ENCODE data around the gene CUL2. TPM values are rescaled to one million over a fixed set of nuclear protein-coding genes. Genes with fewer than 3 reads are reported as not detected.

CUL2 gene
- total RNA-seq, 1 experiment from 2014 or later, result 32.4 TPM

DNA sequence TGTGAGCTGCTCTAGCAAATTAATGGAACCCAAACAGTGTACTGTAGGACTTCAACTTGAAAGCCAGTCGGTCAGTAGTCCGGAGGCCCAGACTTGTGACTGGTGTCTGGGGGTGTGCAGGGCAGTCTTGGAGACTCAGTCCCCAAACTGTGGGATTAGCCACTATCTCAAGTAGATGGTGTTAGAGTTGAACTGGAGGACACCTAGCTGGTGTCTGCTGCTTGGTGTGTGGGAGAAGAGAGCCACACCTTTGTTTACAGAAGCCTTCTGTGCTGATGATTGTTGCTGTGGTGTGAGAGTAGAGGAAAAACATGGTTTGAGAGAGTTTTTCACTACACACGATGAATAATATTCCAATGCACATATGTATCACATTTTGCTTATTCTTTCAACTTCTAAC is 47.4 kb downstream of the CUL2 start:
- POLR2A ChIA-PET, result no interaction called here
- BruUV-seq (replicated peaks), result no TSS peak
- Histone ChIP-seq H3K36me3 (ENCODE audit: control insufficient read depth, insufficient read depth, low read length) (peaks cover 4% of the 10 kb centered on the region; the same call in 1 of the 2 replicates), H3K27ac (ENCODE audit: low read length) (no peak overlapping the region), H3K9me3 (ENCODE audit: control insufficient read depth, insufficient read depth, low read depth, low read length) (no peaks in the 10 kb centered on the region), H3K4me3 (ENCODE audit: low read depth in 2 of 2, low read length in 2 of 2) (no peak overlapping the region), H3K27me3 (ENCODE audit: control insufficient read depth, insufficient read depth, low read length) (no peaks in the 10 kb centered on the region), H3K4me1 (ENCODE audit: control insufficient read depth, insufficient read depth, low read length) (no peaks in the 10 kb centered on the region)
- intact Hi-C loops (cut with micrococcal nuclease; ENCODE audit: unreplicated experiment), result no loop called here
- in situ Hi-C loops (cut with HindIII; ENCODE audit: low pct_unique_long_range_greater_than_20kb, low sequenced_read_pairs), result no loop called here
- no peak for DNase-seq (ENCODE audit: low read depth, low spot score)
- ATAC-seq, result no peak
- CTCF ChIA-PET, result no interaction called here
- TF ChIP-seq SIN3A (IDR thresholded peaks at IDR 0.05; ENCODE audit: borderline replicate concordance, insufficient read depth, low read depth, low read length) (no peak), TCF7L2 (IDR thresholded peaks at IDR 0.05; ENCODE audit: low read depth, low read length) (no peak), POLR2AphosphoS5 (IDR thresholded peaks at IDR 0.05; ENCODE audit: low read depth, low read length) (no peak)

DNA sequence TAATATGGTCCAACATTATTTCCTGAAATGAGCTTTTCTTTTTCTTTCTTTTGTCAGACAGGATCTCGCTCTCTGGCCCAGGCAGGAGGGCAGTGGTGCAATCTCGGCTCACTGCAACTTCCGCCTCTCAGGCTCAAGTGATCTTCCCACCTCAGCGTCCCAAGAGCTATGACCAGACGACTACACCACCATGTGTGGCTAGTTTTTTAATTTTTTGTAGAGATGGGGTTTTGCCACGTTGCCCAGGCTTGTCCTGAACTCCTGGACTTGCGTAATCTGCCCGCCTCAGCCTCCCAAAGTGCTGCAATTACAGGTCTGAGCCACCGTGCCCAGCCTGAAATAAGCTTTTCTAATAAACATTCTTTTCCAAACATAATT is 48.6 kb downstream of the CUL2 start:
- Histone ChIP-seq H3K27me3 (ENCODE audit: control insufficient read depth, insufficient read depth, low read length) (no peaks in the 10 kb centered on the region), H3K36me3 (ENCODE audit: control insufficient read depth, insufficient read depth, low read length) (peaks cover 4% of the 10 kb centered on the region; the same call in 1 of the 2 replicates), H3K4me3 (ENCODE audit: low read depth in 2 of 2, low read length in 2 of 2) (no peak overlapping the region), H3K9me3 (ENCODE audit: control insufficient read depth, insufficient read depth, low read depth, low read length) (no peaks in the 10 kb centered on the region), H3K4me1 (ENCODE audit: control insufficient read depth, insufficient read depth, low read length) (no peaks in the 10 kb centered on the region), H3K27ac (ENCODE audit: low read length) (no peak overlapping the region)
- in situ Hi-C loops (cut with HindIII; ENCODE audit: low pct_unique_long_range_greater_than_20kb, low sequenced_read_pairs) (no loop called here), intact Hi-C loops (cut with micrococcal nuclease; ENCODE audit: unreplicated experiment) (no loop called here)
- no TSS peak for BruUV-seq (replicated peaks)
- no peak for TF ChIP-seq POLR2AphosphoS5 (IDR thresholded peaks at IDR 0.05; ENCODE audit: low read depth, low read length)
- no peak for TF ChIP-seq SIN3A (IDR thresholded peaks at IDR 0.05; ENCODE audit: borderline replicate concordance, insufficient read depth, low read depth, low read length)
- TF ChIP-seq TCF7L2 (IDR thresholded peaks at IDR 0.05; ENCODE audit: low read depth, low read length), result no peak
- no peak for TF ChIP-seq CTCF (IDR thresholded peaks at IDR 0.05)
- TF ChIP-seq REST (IDR thresholded peaks at IDR 0.05; ENCODE audit: insufficient read depth in 1 of 2, low read depth in 2 of 2, low read length in 1 of 2), result no peak
- CTCF ChIA-PET, result no interaction called here
- DNase-seq (ENCODE audit: low read depth, low spot score) (no peak), ATAC-seq (no peak)
- POLR2A ChIA-PET, result no interaction called here

GRCh38 chr10:35040760-35041501 is 49.2 kb downstream of the CUL2 start:
- CTCF ChIA-PET, result no interaction called here
- POLR2A ChIA-PET, result no interaction called here
- H3K4me1 ChIP-seq (ENCODE audit: control insufficient read depth, insufficient read depth, low read length), result no peaks in the 10 kb centered on the region
- no peaks in the 10 kb centered on the region for H3K27me3 ChIP-seq (ENCODE audit: control insufficient read depth, insufficient read depth, low read length)
- in situ Hi-C loops (cut with HindIII; ENCODE audit: low pct_unique_long_range_greater_than_20kb, low sequenced_read_pairs), result no loop called here
- no peak for DNase-seq (ENCODE audit: low read depth, low spot score)
- peaks cover 4% of the 10 kb centered on the region; the same call in 1 of the 2 replicates for H3K36me3 ChIP-seq (ENCODE audit: control insufficient read depth, insufficient read depth, low read length)
- no peaks in the 10 kb centered on the region for H3K9me3 ChIP-seq (ENCODE audit: control insufficient read depth, insufficient read depth, low read depth, low read length)
- no peak overlapping the region for H3K27ac ChIP-seq (ENCODE audit: low read length)
- no peak overlapping the region for H3K4me3 ChIP-seq (ENCODE audit: low read depth in 2 of 2, low read length in 2 of 2)
- no peak for ATAC-seq
- intact Hi-C loops (cut with micrococcal nuclease; ENCODE audit: unreplicated experiment), result no loop called here
- no TSS peak for BruUV-seq (replicated peaks)
- TF ChIP-seq TCF7L2 (IDR thresholded peaks at IDR 0.05; ENCODE audit: low read depth, low read length), result no peak
- TF ChIP-seq SIN3A (IDR thresholded peaks at IDR 0.05; ENCODE audit: borderline replicate concordance, insufficient read depth, low read depth, low read length), result no peak
- no peak for TF ChIP-seq REST (IDR thresholded peaks at IDR 0.05; ENCODE audit: insufficient read depth in 1 of 2, low read depth in 2 of 2, low read length in 1 of 2)
- TF ChIP-seq CTCF (IDR thresholded peaks at IDR 0.05), result no peak
- no peak for TF ChIP-seq POLR2AphosphoS5 (IDR thresholded peaks at IDR 0.05; ENCODE audit: low read depth, low read length)
